Measurements from ENCODE around the gene CRB1. TPM values are rescaled to one million over a fixed set of nuclear protein-coding genes. Genes with fewer than 3 reads are reported as not detected.

Gene CRB1
- total RNA-seq (2021) (0.18 TPM in 1 of 2 replicates, not detected in the other), Bru-seq, nascent RNA (percentile 13 among the genes with signal in this experiment), BruChase-seq, experiment 1, labeled RNA remaining after a 2-hour chase (percentile 22 among the genes with signal in this experiment), BruChase-seq, experiment 2, labeled RNA remaining after a 6-hour chase (percentile 7 among the genes with signal in this experiment)
- long read RNA-seq: 0 reads

GRCh38 chr1:197268012-197268411 lies at the start of gene CRB1:
TSS of gene CRB1 (plus strand) at chr1:197268252. CDS start at chr1:197268413, 161 bp downstream.
- H4K20me1 ChIP-seq (ENCODE audit: insufficient read depth): no peaks in the 10 kb centered on the region
- TF ChIP-seq EZH2 (IDR thresholded peaks at IDR 0.05; ENCODE audit: low read depth) (no peak), CTCF (conservative IDR thresholded peaks at IDR 0.05) (no peak)
- H3K4me1 ChIP-seq (replicated peaks; ENCODE audit: insufficient read depth): no peaks in the 10 kb centered on the region
- no peaks in the 10 kb centered on the region for H3F3A ChIP-seq (ENCODE audit: insufficient read depth, low read depth)
- ChIA-PET POLR2A (ENCODE audit: unreplicated experiment) (no interaction called here), CTCF (no interaction called here)
- no peaks in the 10 kb centered on the region for H3K36me3 ChIP-seq (ENCODE audit: low read depth)
- BruUV-seq (replicated peaks): no TSS peak
- no peaks in the 10 kb centered on the region for H3K27me3 ChIP-seq (ENCODE audit: insufficient read depth, low read depth)
- no peaks in the 10 kb centered on the region for H3K9me2 ChIP-seq (ENCODE audit: insufficient read depth)
- no peak within 1 kb of the TSS for H3K27ac ChIP-seq
- intact Hi-C loops (cut with micrococcal nuclease; ENCODE audit: unreplicated experiment): no loop called here
- H3K9me3 ChIP-seq (ENCODE audit: insufficient read depth, low read depth): no peaks in the 10 kb centered on the region
- no peak for DNase-seq
- no peaks in the 10 kb centered on the region for H3K79me2 ChIP-seq (ENCODE audit: low read depth)
- no peak within 1 kb of the TSS for H3K4me2 ChIP-seq
- no peak within 1 kb of the TSS for H3K4me3 ChIP-seq
- H2AFZ ChIP-seq: 0 out of 2 replicates have a peak within 1 kb of the TSS, but pooled peaks have one; percentile 19

DNA sequence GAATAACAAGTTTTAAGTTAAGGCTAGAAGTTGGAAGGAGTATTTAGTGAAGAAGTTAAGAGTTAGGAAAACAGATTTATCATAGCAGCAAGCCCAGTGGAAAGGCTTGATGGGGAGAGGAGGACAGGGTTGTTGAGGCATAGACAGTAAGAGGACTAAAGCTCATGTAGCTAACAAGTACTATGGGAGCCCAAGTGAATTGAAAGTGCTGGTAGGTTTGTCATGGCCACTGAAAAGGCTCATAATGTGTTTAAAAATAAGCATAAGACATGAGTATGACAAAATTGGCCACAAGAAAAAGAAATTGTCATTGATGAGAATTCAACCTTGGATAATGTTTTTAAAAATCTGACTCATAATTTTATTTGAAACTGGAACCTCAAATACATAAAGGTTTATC lies 49.2 kb upstream of the CRB1 start:
- no peak for DNase-seq
- intact Hi-C loops (cut with micrococcal nuclease; ENCODE audit: unreplicated experiment): no loop called here
- H4K20me1 ChIP-seq (ENCODE audit: insufficient read depth): no peaks in the 10 kb centered on the region
- TF ChIP-seq EZH2 (IDR thresholded peaks at IDR 0.05; ENCODE audit: low read depth) (no peak), CTCF (conservative IDR thresholded peaks at IDR 0.05) (no peak)
- peaks cover 10% of the 10 kb centered on the region; the same call in 1 of the 2 replicates for H3F3A ChIP-seq (ENCODE audit: insufficient read depth, low read depth)
- ChIA-PET CTCF (no interaction called here), POLR2A (ENCODE audit: unreplicated experiment) (no interaction called here)
- no peaks in the 10 kb centered on the region for H3K79me2 ChIP-seq (ENCODE audit: low read depth)
- no peak overlapping the region for H2AFZ ChIP-seq
- H3K27me3 ChIP-seq (ENCODE audit: insufficient read depth, low read depth): no peaks in the 10 kb centered on the region
- H3K4me3 ChIP-seq: no peak overlapping the region
- no peaks in the 10 kb centered on the region for H3K9me3 ChIP-seq (ENCODE audit: insufficient read depth, low read depth)
- no peaks in the 10 kb centered on the region for H3K36me3 ChIP-seq (ENCODE audit: low read depth)
- no TSS peak for BruUV-seq (replicated peaks)
- peaks cover 16% of the 10 kb centered on the region for H3K4me1 ChIP-seq (replicated peaks; ENCODE audit: insufficient read depth)
- H3K4me2 ChIP-seq: no peak overlapping the region
- H3K27ac ChIP-seq: no peak overlapping the region
- no peaks in the 10 kb centered on the region for H3K9me2 ChIP-seq (ENCODE audit: insufficient read depth)

- Histone ChIP-seq H3F3A (ENCODE audit: insufficient read depth, low read depth) (peaks cover 10% of the 10 kb centered on the region; the same call in 1 of the 2 replicates), H3K4me3 (peak overlapping the region; percentile 53; the same call in 1 of the 2 replicates), H4K20me1 (ENCODE audit: insufficient read depth) (no peaks in the 10 kb centered on the region), H3K27me3 (ENCODE audit: insufficient read depth, low read depth) (no peaks in the 10 kb centered on the region), H3K79me2 (ENCODE audit: low read depth) (no peaks in the 10 kb centered on the region), H2AFZ (peak overlapping the region; percentile 83), H3K4me1 (replicated peaks; ENCODE audit: insufficient read depth) (peaks cover 16% of the 10 kb centered on the region), H3K4me2 (peak overlapping the region; percentile 78), H3K9me2 (ENCODE audit: insufficient read depth) (no peaks in the 10 kb centered on the region), H3K27ac (peak overlapping the region; percentile 63), H3K36me3 (ENCODE audit: low read depth) (no peaks in the 10 kb centered on the region), H3K9me3 (ENCODE audit: insufficient read depth, low read depth) (no peaks in the 10 kb centered on the region)
- BruUV-seq (replicated peaks): no TSS peak
- POLR2A ChIA-PET (ENCODE audit: unreplicated experiment): interaction anchor here (0.8 kb wide), 1 partner anchor 1095 kb away, joined by 10 read pairs; no protein-coding TSS in a partner anchor
- TF ChIP-seq EZH2 (IDR thresholded peaks at IDR 0.05; ENCODE audit: low read depth) (no peak), CTCF (conservative IDR thresholded peaks at IDR 0.05) (no peak)
- peak; percentile 79 to 91 for DNase-seq
- CTCF ChIA-PET: no interaction called here
- intact Hi-C loops (cut with micrococcal nuclease; ENCODE audit: unreplicated experiment): loop anchor here (2.0 kb wide), 1 partner anchor 43 kb away; no protein-coding TSS in a partner anchor
Measured at GRCh38 chr1:197222025-197222685, 45.9 kb upstream of the CRB1 start.

All from PC-9 (cell line).